ENCODE results near the gene SLC39A2. TPM values are rescaled to one million over a fixed set of nuclear protein-coding genes. Genes with fewer than 3 reads are reported as not detected.
A peak's percentile ranks its signal among the peaks of the same experiment; 100 is the strongest.

SLC39A2 gene
- polyA plus RNA-seq, 6 donors from 2014 or later = not detected

DNA sequence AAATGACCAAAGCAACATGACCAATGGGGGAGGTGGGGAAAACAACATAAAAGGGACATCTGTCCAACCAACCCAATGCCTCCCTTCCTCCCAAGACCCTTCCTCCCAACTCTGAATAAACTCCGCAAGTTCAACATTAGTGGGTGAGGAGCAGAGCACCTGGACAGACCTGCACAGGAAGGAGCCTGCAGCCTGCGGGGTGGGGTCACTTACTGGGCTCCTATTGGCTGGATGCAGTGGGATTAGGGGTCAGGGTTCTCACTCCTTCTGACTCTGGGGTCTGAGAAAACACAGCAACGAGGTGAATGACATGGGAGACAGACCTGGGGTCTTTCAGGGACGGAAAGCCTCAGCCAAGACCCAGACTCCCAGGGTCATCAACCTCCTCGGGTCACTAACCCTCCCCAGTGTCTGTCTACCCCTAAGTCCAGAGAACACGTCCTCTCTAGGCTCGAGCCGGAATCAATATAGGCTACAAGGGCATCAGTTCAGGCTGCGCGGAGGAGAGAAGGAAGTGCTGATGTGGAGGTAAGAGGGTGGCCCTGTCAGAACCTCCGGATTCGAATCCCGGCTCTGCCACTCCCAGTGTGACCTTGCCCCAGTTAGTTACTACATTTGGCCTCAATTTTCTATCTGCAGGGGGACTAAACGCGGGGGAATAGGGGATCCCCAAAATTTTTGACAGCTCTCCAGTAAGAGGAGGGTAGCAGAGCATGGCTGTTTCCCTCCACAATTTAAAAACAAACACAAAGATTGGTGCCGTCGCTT, 24.9 kb downstream of the SLC39A2 start:
- H3K27me3 Mint-ChIP-seq = peaks cover 16 to 44% (median 17%) of the 10 kb centered on the region in 3 donors
- H3K4me1 Mint-ChIP-seq = peaks cover 21 to 29% (median 25%) of the 10 kb centered on the region in 3 donors
- peak overlapping the region in 3 of 6 donors; percentile 32 to 65 (median 40) for H3K27ac Mint-ChIP-seq
- H3K4me3 Mint-ChIP-seq = peak overlapping the region; percentile 88 to 94 (median 91)
- DNase-seq (no peak), ATAC-seq (ENCODE audit: low read depth in 2 of 2) (peak; percentile 11 to 22)
- H3K36me3 Mint-ChIP-seq = no peaks in the 10 kb centered on the region
- no peaks in the 10 kb centered on the region for H3K9me3 Mint-ChIP-seq

DNA sequence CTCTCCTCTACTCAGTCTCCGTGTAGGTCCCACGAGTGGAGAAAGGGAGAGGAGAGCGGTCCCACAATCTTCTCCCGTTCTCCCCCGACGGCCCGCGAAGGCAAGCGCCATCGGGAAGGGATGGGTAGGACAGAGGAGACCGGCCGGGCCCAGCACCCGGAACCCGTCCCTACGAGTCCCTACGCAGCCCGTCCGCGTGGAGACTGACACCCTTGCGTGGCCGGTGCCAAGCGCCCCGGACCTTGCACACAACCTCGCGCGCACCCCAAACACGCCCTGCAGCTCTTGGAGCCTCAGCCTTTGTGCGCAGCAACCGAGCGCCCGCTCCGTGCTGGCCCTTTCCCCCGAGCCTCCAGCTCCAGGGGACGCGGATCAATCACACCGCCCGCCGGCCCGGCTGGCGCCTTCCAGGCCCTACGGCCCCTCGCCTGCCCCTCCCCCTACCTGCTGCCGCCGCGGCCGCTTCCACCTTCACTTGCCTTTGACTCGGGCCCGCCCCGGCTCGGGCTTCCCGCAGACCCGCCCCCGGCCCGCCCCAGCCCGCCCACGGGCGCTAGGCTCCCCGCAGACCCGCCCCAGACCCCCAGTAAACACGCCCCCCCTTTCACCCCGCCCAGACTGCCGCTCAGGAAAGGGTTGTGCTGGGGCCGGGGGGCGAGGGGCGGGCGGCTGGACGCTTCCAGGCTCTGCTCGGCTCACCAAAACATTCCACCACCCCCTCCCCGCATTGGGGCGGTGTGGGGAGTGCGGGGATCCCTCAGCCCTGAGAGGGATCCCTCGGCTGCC, 25.7 kb downstream of the SLC39A2 start, which contains the start of gene NDRG2:
TSS of gene NDRG2 (minus strand) at position 477 of the 786 bp plus-strand sequence. CDS start 1,746 bp downstream, outside the sequence.
- ATAC-seq (ENCODE audit: low read depth in 2 of 2) (peak; percentile 92 to 93), DNase-seq (peak; percentile 64)
- Mint-ChIP-seq H3K36me3 (no peaks in the 10 kb centered on the region), H3K9me3 (no peaks in the 10 kb centered on the region), H3K27ac (peak within 1 kb of the TSS in 4 of 6 donors; percentile 20 to 65 (median 55)), H3K27me3 (peaks cover 11 to 37% (median 17%) of the 10 kb centered on the region in 3 donors), H3K4me3 (peak within 1 kb of the TSS; percentile 88 to 95 (median 92)), H3K4me1 (peaks cover 21 to 29% (median 25%) of the 10 kb centered on the region in 3 donors)

DNA sequence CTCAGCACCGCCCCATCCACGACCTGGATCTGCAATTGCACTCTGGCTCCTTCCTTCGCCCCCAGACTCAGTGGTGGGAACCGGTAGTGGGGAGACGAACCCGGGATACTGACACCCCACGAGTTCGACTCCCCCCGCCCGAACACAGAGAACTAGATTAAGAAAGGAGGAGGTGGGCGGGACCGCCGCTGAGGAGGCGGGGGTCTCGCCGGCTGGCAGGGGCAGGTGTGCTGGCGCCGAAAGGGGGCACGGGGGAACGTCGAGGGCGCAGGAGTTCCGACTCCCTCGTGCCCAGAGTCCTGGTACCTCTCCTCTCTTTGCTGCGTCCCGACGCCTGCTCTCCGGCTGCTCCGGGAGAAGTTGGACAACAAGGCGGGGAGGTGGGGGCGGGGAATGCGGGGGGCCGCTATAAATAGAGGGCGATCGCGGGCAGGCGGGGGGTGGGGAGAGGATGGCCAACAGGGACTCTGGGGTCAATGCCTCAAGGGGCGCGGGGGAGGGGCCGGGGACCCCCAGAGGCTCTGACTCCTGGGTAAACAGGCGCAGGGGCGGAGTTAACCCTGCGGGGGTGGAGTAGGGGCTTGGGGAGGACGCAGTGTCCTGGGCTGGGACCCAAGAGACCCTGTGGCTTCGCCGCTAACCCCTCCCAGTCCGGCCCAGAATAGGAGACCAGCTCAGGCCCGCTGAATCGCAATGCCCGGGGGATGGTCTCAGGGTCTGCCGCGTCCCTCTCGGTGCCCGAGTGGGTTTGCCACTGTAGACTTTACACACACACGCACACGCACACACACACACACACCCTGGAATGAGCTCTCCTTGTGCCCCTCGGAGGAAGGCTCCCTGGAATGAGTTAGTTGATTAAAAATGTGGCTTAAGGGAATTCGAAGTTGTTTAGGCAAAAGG, 26.5 kb downstream of the SLC39A2 start:
- Mint-ChIP-seq H3K27me3 (peaks cover 10 to 32% (median 23%) of the 10 kb centered on the region in 3 donors), H3K9me3 (no peaks in the 10 kb centered on the region), H3K27ac (peak overlapping the region in 3 of 6 donors; percentile 20 to 89 (median 58)), H3K4me1 (peaks cover 21 to 29% (median 25%) of the 10 kb centered on the region in 3 donors), H3K4me3 (peak overlapping the region; percentile 88 to 95 (median 92)), H3K36me3 (no peaks in the 10 kb centered on the region)
- no peak for DNase-seq
- ATAC-seq (ENCODE audit: low read depth in 2 of 2) = no peak

DNA sequence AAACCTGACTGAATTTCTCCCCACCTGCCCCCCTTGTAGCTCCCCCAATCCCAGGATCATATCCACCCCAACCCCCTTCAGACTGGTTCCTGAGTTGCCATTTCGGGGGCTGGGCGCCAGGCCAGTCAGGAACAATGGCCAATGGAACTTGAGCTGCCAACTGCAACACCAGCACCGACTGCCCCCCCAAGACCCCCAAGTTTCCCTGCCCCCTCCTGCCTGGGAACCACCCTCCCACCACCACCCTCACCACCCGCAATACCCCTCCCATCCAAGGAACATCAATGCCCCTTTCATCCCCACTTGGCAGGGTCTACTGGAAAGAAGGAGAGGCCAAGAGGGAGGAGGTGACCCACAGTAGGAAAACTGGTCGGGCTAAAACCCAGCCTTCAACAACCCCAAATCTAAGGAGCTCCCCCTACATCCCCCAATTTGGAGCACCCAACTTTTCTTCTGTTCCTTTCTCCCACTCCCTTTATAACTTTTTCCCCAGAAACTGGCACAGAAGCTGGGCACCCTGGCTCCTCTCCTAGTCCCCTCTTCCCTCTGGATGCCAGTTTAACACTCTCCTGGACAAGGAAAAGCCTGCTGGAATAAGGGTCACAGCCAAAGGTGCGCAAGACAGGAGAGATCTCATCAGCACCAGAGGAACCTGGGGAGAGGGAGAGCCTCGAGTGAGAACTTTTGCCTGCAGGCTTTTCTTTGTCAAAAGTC, 27.3 kb downstream of the SLC39A2 start:
- no peak for DNase-seq
- ATAC-seq (ENCODE audit: low read depth in 2 of 2) = no peak
- H3K36me3 Mint-ChIP-seq = no peaks in the 10 kb centered on the region
- peak overlapping the region; percentile 61 to 94 (median 91) for H3K4me3 Mint-ChIP-seq
- H3K27ac Mint-ChIP-seq = peak overlapping the region in 4 of 6 donors; percentile 47 to 89 (median 68)
- no peaks in the 10 kb centered on the region for H3K9me3 Mint-ChIP-seq
- peaks cover 8 to 25% (median 24%) of the 10 kb centered on the region in 3 donors for H3K27me3 Mint-ChIP-seq
- peaks cover 21 to 29% (median 25%) of the 10 kb centered on the region in 3 donors for H3K4me1 Mint-ChIP-seq

DNA sequence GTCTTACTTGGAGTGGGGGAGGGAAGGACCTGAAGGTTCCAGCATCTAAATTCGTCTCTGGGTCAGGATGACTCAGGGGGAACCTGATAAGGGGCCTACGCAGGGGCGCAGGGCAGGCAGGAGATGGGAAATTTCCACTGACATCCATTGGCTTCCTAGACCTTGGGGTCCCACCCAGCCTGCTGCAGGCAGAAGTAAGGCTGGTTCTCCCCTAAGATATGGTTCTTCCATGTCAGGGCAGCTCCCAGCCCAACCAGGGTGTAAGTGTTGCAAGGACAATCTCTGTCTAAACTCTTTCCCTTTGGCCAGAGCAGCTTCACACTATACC, 27.9 kb downstream of the SLC39A2 start:
- DNase-seq (no peak), ATAC-seq (ENCODE audit: low read depth in 2 of 2) (no peak)
- Mint-ChIP-seq H3K4me1 (peaks cover 21 to 29% (median 25%) of the 10 kb centered on the region in 3 donors), H3K36me3 (no peaks in the 10 kb centered on the region), H3K27ac (peak overlapping the region in 4 of 6 donors; percentile 12 to 72 (median 54)), H3K9me3 (no peaks in the 10 kb centered on the region), H3K4me3 (peak overlapping the region in 7 of 8 donors; percentile 57 to 92 (median 71)), H3K27me3 (peaks cover 6 to 25% (median 21%) of the 10 kb centered on the region in 3 donors)

- no peak for ATAC-seq (ENCODE audit: low read depth in 2 of 2)
- H3K27ac Mint-ChIP-seq = peak within 1 kb of the TSS in 2 of 6 donors; percentile 44 to 57
Measured at GRCh38 chr14:21029917-21030316, 30.8 kb downstream of the SLC39A2 start, which contains the start of gene TPPP2. Gene TPPP2, plus strand, starts transcription at chr14:21030217. Its CDS starts 365 bp downstream, at chr14:21030582.

DNA sequence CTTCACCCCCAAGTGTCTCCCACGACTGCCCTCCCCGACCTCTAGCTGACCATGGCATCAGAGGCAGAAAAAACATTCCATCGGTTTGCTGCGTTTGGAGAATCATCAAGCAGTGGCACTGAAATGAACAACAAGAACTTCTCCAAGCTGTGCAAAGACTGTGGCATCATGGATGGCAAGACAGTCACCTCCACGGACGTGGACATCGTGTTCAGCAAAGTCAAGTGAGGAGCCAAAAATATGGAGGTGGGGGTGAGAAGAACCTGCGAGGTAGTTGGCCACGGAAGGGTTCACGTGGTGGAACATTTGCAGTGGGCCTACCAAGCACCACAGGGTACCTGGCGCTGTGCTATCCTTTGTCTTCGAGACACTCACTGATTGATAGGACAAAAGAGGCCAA, 31.4 kb downstream of the SLC39A2 start:
- Mint-ChIP-seq H3K4me1 (peaks cover 0 to 5% (median 4%) of the 10 kb centered on the region in 3 donors), H3K9me3 (no peaks in the 10 kb centered on the region), H3K27me3 (peaks cover 0 to 24% (median 23%) of the 10 kb centered on the region in 3 donors), H3K36me3 (no peaks in the 10 kb centered on the region), H3K4me3 (no peak overlapping the region), H3K27ac (no peak overlapping the region)
- no peak for DNase-seq
- no peak for ATAC-seq (ENCODE audit: low read depth in 2 of 2)

More at GRCh38 chr14:21029917-21030316, 30.8 kb downstream of the SLC39A2 start, which contains the start of gene TPPP2:
- no peak for DNase-seq
- Mint-ChIP-seq H3K4me3 (no peak within 1 kb of the TSS), H3K36me3 (no peaks in the 10 kb centered on the region), H3K4me1 (peaks cover 2 to 8% (median 5%) of the 10 kb centered on the region in 3 donors), H3K9me3 (no peaks in the 10 kb centered on the region), H3K27me3 (peaks cover 0 to 24% (median 23%) of the 10 kb centered on the region in 3 donors)

GRCh38 chr14:21032326-21033132, 33.4 kb downstream of the SLC39A2 start:
- ATAC-seq (ENCODE audit: low read depth in 2 of 2) = no peak
- Mint-ChIP-seq H3K4me3 (no peak overlapping the region), H3K36me3 (no peaks in the 10 kb centered on the region), H3K4me1 (no peaks in the 10 kb centered on the region), H3K27ac (no peak overlapping the region), H3K9me3 (no peaks in the 10 kb centered on the region), H3K27me3 (peaks cover 0 to 32% (median 29%) of the 10 kb centered on the region in 3 donors)
- DNase-seq = no peak

GRCh38 chr14:21033133-21033698, 34.1 kb downstream of the SLC39A2 start:
- no peak overlapping the region for H3K27ac Mint-ChIP-seq
- no peak overlapping the region for H3K4me3 Mint-ChIP-seq
- DNase-seq = no peak
- no peaks in the 10 kb centered on the region for H3K4me1 Mint-ChIP-seq
- H3K27me3 Mint-ChIP-seq = peaks cover 0 to 32% (median 29%) of the 10 kb centered on the region in 3 donors
- H3K9me3 Mint-ChIP-seq = no peaks in the 10 kb centered on the region
- no peak for ATAC-seq (ENCODE audit: low read depth in 2 of 2)
- H3K36me3 Mint-ChIP-seq = no peaks in the 10 kb centered on the region

DNA sequence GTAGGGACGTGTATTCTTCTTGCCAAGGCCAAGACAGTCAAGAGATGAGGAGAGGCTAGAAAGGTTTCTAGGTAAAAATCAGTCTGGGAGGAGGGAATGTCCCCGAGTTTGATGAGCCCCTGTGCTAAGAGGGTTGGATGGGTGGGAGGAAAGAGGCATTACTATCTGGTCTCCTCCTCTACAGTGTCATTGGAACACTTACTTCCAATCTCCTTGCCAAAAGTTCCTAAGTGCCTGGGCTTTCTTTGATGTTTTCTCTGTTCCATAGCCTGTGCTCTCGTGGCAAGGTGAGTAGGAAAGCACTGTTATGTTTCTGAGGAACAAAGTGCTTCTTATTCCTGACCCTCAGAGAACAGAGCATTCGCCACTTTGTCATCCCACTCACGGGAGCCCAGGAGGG, 35.6 kb downstream of the SLC39A2 start, which contains the start of gene RNASE13:
TSS of gene RNASE13 (minus strand) at position 101 of the 400 bp plus-strand sequence. CDS start 519 bp downstream, outside the sequence.
- peak within 1 kb of the TSS in 2 of 6 donors; percentile 40 for H3K27ac Mint-ChIP-seq
- H3K4me1 Mint-ChIP-seq = no peaks in the 10 kb centered on the region
- no peaks in the 10 kb centered on the region for H3K36me3 Mint-ChIP-seq
- H3K9me3 Mint-ChIP-seq = no peaks in the 10 kb centered on the region
- no peak for ATAC-seq (ENCODE audit: low read depth in 2 of 2)
- DNase-seq = no peak
- peak within 1 kb of the TSS in 1 of 8 donors; percentile 42 for H3K4me3 Mint-ChIP-seq
- H3K27me3 Mint-ChIP-seq = peaks cover 0 to 32% (median 29%) of the 10 kb centered on the region in 3 donors

- no peaks in the 10 kb centered on the region for H3K4me1 Mint-ChIP-seq
Measured at GRCh38 chr14:21036751-21037150, 37.7 kb downstream of the SLC39A2 start.

More at GRCh38 chr14:21036751-21037150, 37.7 kb downstream of the SLC39A2 start:
- Mint-ChIP-seq H3K36me3 (no peaks in the 10 kb centered on the region), H3K27ac (peak overlapping the region in 1 of 6 donors; percentile 54), H3K27me3 (peaks cover 4 to 25% (median 24%) of the 10 kb centered on the region in 3 donors), H3K9me3 (no peaks in the 10 kb centered on the region), H3K4me3 (no peak overlapping the region)
- DNase-seq (no peak), ATAC-seq (ENCODE audit: low read depth in 2 of 2) (no peak)
